Muscle of back (tissue), 11 donors: ENCODE results near the gene FOXP4. TPM values are rescaled to one million over a fixed set of nuclear protein-coding genes. Genes with fewer than 3 reads are reported as not detected.

Experiments
- DNase-seq, 3 donors: peaks; one replicate each; pipeline versions ENCODE4 v3.0.0 to v3.0.0-alpha.2; 2013
- polyA plus RNA-seq, 10 donors: library from polyadenylated mRNA; unstranded; fragments of 120-200 nt; gene quantifications; one replicate each; pipeline ENCODE4 v1.2.1, GENCODE V29; 2013; ENCODE audit not compliant: insufficient read length in 10 of 10

Gene FOXP4
- polyA plus RNA-seq, 10 donors, result 8.4 to 14.1 (median 12.3) TPM

DNA sequence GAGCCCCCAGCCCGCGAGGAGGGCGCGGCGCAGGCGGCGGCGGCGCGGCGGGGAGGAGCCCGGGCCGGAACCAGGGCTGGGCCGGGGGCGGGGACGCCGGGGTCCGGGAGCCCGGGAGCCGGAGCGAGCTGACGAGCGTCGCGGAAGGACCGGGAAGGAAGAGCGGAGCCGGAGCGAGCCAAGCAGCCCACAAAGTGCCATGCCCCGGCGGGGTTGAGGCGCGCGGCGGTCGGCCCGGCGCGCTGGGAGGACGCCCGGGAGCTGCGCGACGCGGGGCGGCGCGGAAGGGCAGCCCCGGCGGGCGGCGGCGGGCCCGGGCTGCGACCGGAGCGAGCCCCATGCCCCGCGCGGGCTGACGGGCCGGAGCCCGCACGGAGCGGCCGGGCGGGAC is 289 bp downstream of the FOXP4 start:
- peak in 2 of 3 donors; percentile 64 to 76 for DNase-seq

DNA sequence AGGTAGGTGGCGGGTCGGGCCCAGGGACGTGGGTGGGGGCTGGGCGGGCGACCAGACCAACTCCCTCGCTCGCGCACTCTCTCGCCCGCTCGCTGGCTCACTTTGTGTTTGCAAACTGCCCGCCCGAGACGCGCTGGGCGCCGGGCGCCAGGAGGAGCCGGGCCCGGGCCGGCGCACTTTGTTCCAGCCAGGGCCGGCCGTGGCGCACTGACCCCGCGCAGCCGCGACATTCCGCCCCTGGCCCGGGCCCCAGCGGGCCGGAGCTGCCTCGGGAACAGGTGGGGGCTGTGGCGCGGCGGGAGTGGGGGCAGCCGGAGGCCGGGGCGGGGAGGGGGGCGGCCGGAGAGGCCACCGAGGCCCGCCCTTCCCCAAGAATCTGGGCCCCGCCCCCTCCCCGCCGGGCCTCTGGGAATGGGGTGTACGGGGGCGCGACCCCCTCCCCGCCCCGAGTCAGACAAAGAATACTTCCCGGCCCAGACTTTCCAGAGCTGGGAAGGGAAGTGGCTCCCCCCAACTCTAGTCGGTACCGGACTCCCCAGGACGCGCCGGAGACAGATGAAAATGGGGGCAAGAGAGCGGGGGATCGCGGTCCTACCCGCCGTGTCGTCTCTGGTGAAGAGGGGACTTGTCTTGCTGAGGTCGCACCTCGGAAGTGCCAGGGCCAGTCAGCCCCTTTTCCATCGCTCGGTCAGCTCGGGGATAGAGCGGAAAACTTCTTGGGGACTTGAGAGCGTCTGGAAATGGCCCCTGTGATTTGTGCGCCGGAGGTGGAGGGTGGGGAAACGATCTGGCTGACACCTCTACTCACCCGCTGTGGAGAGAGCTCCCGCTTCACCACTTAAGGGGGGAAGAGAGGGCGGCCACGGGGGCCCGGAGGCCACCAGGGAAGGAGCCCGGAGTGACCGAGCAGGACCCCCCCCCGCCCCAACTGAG is 951 bp downstream of the FOXP4 start:
- DNase-seq, result peak in 2 of 3 donors; percentile 36 to 61

DNA sequence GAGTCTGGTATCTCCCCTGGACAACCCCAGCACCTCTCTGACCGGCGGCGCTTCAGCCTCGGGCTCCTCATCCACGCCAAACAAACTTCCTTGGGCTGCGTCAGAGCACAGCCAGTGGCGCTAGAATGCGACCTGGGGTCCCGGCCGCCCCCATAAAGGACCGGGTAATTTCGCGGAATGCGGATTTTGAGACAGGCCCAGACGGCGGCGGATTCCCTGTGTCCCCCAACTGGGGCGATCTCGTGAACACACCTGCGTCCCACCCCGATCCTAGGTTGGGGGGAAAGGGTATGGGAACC is 1.6 kb downstream of the FOXP4 start:
- peak in 1 of 3 donors; percentile 33 for DNase-seq

DNA sequence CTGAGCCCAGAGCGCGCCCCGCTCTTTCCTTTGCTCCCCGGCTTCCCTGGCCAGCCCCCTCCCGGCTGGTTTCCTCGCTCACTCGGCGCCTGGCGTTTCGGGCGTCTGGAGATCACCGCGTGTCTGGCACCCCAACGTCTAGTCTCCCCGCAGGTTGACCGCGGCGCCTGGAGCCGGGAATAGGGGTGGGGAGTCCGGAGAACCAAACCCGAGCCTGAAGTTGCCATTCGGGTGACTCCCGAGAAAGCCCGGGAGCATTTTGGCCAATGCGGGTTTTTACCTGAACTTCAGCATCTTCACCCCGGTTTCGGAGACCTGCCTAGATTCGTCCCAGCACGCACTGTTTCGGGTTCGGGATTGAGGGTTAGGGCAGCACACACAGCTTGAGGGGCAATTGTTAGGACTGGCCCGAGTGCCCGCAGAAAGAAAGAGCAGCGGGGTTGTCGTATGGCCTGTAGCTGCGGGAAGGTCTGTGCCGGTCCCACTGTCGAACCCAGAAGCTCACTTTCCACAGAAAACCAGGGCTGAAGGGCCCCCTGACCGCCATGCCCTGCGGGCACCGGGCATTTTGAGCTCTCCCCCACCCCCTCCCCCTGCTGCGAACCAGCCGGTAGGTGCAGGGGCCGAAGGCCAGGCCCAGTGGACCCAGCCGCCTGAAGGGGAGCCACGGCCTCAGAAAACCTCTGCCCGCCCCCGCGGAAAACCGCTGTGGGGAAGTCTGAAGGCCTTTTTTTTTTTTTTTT is 2.1 kb downstream of the FOXP4 start:
- DNase-seq, result no peak

DNA sequence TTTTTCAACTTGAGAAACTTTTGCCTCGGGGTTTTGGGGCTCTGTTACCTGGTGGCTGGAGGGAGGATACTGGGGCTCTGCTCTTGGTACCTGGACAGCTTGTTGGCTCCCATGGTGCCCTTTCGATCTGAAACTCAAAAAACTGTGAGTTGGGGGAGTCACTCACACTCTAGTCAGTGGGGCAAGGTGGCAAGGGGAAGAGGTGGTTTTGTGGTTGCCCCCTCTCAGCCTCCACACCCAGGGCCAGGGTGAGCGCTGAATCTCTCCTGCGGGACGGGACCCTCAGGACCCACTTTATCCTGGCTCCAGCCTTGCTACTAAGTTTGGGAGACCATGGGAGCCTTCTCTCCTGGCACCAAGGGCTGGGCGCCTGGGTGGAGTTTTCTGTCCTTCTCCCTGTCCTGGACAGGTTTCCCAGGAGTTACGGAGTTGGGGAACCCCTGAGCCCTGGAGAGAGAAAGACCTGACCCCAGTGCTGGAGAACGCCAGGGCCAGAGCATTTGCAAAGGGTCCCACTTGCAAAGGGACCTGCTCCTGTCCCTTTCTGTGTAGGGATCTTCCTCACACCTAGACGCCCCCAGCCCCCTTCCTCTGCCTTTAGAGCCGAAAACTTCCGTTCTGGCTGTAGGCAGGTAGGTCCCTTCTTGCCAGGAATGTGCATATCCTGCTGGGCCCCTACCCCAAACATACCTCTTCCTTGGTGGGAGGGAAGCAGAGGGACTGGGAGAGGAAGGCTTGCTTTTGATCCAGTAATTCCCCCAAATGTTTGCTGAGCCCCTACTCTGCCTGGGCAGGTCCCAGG is 2.9 kb downstream of the FOXP4 start:
- DNase-seq, result no peak

DNA sequence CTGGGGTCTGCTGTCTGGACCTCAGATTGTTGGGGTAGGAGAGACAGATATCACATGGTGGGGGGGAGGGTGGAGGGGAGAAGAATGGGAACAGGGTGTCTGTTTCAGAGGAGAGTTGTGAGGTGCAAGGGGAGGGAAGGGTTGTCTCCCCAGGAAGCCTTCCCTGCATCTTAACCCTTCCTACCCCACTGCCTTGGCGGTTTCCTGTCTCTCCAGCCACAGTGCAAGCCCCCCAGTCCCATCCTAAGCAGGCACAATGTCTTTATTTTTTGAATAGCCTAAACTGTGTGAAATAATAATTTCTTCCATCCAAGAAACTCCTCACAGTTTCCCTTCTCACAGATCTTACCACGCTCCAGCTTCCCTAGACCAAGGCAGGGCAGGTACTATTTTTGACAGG is 3.5 kb downstream of the FOXP4 start:
- DNase-seq, result no peak

DNA sequence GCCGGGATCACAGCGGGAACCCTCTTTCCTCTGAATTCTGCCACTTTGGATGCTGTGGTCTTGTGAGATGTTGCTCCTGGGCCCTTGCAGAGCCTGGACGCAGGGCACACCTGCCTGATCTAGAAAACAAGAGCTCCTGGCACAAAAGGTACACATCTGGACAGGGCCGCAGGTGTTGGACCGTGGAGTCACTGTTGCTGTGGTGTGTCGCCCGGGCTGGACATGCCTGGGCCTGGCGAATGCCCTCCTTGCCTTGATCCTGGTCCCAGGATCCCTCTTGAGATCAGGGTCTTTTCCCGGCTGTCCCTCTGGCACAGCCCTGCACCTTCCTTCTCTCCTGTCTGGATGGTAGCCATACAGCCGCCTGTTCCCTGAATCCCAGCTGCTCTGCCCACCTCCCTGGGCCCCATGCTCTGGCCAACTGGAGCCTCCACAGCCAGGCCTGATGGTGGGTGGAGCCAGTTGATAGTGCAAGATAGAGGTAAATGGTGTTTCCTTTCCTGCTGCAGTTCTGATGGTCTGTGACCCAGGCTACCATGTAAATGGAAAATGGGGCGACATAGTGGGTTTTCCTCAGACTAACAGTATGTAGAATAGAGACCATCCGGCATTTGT is 5.0 kb downstream of the FOXP4 start:
- no peak for DNase-seq

DNA sequence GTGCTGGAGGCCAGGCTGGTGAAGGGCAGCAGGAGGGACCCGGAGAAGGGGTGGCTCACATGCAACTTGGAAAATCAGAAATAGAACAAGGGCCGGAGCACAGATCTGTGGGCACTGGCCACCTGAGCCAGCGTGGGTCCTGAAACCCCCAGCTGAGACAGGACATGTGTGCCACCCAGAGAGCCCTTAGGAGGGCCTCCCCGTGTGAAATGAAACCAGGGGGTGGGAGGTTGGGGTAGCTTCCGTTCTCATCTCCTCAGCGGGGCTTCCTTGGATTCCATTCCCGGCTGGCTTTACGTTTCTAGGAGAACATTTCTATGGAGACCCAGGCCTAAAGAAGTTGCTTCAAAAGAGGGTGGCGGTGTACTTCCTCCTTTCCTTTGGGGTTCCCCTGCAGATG is 5.7 kb downstream of the FOXP4 start:
- no peak for DNase-seq

DNA sequence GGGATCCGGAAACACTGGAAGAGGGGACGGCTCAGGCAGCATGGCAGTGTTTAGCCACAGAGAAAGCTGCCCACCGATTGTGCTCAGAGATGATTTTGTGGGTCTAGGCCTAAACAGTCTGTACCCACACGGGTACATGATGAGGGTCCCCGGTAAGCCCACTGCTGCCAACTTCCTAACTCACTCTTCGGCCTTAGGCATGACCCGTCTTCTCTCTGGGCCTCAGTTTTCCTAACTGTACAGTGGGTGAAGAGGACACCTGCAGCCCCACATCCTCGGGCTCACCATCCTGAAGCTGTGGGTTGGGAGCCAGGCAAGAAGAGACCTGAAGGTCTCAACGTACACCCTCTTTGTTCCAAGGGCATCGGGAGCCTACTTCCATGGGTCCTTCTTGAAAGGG is 6.5 kb downstream of the FOXP4 start:
- DNase-seq, result no peak

DNA sequence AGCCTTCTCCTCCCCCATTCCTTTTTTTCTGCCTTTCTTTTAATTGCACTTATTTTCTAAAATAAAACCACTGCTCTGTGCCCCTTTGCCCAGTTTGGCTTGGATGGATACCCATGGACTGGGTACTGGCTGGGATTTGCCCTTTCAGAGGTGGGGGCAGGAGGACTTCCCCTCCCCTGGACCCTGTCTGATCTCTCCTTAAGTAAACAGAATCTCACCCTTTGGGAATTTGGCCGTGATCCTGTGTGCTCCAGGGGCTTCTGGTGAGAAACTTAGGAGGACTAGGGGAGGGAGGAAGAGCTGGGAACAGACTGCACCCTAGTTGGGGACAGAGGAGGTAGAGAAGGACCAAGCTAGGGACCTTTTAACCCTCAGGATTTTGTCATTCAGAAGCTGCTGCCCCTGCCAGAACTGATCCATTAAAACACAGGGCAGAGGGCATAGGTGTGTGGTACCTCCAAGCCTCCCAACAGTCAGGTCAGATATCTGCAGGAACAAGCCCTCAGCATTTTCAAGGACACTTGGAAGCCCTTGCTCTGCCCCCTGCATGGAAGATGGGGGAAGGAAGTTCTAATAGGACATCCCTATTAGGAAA is 7.3 kb downstream of the FOXP4 start:
- no peak for DNase-seq

DNA sequence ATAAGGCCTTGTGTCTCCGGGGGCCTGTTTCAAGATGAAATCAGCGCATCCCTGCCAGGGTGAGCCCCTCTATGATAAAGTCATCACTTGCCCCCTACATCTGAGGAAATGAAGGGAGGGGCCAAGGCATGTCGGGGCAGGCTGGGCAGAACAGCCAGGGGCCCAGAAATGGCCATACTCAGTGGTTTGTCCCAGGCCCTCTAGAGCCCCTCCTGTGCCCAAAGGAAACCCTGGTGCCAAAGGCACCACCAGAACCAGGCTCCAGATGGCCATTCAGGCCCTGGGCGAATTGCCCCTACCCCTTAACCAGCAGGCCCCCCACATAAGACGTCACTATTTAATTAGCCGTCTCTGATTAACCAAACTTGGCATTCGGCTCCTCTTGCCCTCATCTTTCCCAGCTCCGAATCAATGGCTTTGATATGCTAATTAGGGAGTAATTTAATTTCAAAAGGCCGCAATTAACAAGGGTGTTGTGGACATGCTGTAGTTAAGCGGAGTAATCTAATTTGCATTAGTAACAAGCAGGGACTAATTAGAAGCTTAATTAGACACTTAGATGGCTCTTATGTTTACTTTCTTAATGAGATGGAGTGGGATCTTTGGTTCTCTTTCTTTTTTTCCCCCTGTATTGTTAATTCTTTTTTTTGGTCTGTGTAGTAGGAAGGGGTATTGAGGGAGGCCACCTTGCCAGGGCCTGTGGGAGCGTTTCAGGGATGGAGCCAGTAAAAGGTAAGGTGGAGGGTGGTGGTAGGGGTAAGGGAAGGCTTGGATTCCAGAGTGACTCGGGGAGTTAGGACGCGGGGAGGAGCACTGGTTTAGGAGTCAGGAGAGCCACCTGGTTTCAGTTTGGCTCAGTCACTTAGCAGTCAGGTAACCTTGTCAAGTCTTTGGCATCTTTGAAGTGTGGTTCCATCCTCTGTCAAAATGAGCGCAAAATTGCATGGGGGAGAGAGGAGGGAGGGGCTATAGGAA is 9.4 kb downstream of the FOXP4 start:
- DNase-seq, result no peak

DNA sequence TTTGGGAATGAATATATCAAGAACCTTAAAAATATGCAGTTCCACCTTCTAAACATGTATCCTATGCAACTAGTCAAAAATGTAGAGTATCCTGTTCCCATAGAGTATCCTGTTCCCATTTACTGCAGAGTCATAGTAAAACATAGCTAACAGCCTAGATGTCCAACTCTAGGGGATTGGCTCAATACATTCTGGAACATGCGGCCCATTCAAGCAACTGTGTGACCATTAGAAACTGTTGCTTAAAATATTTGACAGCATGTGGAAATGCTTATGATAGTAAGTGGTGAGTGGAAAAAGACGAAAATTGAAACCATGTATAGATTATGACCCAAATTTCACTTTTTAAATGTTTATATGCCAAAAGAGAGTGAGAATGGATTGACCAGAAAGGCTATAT is 11.2 kb downstream of the FOXP4 start:
- peak in 1 of 3 donors; percentile 62 for DNase-seq

DNA sequence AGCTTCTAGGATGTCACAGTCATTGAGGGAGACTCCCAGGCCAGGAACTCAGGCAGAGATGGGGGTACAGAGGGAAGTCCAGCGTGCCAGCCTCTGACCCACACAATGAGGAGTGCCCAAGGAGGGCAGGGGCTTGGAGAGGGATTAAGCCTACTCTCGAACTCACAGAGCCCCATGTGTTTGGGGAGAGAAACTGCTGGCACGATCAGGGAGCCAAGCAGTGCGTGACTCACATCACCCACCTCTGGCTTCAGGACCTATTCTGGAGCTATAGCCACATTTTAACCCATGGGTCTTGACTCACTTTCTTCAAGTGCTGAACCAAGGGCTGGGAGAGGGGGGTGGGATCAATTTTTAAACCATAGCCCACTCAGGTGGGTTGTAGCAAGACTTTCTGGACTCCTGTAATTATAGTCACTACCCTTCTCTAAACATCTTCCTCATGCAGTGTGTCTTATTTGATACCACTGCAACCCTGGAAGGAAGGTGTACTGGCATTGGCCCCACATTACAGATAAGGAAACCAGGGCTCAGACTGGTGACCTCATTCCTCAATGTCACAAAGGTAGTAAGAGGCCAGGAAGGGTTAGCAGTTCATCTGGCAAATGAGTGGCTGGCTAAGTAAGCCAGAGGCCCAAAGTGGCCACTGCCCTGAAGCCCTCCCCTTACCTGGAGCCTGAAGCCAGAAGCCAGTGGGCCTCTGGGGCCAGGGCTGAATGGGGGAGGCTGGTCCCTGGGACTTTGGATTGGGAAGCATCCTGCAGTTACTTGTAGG is 12.0 kb downstream of the FOXP4 start:
- no peak for DNase-seq

DNA sequence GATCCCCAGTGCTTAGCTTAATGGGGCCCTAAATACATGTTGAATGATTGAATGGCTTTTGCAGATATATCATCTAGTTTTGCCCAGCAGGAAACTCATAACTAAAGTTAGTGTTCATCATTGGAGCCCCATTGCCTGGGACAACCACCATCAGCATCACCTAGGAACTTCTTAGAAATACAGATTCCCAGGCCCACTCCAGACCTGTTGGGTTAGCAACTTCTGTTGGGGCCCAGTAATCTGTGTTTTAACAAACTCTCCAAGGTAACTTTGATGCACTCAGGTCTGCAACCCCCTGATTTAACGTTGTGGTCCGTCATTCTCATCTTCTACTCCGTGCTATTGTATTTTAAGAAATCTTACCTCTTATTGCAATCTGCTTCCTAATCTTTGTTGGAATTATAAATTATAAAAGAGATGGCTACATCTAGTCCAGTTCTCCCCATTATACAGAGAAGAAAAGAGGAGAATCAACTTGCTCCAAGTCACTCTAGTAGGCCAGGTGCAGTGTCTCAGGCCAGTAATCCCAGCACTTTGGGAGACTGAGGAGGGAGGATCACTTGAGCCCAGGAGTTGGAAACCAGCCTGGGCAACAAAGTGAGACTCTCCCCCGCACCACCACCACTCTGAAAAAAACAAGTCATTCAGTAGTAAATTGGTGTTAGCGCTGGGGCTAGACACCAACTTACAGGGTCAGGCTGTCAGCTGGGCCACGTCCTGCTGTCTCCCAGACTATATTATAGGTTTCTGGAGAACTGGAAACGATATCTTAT is 13.7 kb downstream of the FOXP4 start:
- no peak for DNase-seq

DNA sequence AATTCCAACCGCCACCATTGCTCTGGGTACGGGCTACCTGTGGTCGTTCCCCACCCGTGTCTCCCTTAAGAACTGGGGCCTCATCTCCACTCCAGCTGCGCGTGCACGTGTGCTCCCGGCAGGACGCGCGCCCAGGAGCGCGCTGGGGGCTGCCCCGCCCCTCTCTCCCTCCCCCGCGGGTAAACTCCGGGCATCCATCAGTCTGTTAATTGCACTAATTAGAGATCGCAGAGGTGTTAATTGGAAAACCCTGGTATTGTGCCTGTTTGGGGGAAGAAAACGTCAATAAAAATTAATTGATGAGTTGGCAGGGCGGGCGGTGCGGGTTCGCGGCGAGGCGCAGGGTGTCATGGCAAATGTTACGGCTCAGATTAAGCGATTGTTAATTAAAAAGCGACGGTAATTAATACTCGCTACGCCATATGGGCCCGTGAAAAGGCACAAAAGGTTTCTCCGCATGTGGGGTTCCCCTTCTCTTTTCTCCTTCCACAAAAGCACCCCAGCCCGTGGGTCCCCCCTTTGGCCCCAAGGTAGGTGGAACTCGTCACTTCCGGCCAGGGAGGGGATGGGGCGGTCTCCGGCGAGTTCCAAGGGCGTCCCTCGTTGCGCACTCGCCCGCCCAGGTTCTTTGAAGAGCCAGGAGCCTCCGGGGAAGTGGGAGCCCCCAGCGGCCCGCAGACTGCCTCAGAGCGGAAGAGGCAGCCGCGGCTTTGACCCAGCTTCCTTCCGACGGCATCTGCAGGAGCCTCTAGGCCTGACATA is 14.4 kb downstream of the FOXP4 start:
- peak in 1 of 3 donors; percentile 48 for DNase-seq

DNA sequence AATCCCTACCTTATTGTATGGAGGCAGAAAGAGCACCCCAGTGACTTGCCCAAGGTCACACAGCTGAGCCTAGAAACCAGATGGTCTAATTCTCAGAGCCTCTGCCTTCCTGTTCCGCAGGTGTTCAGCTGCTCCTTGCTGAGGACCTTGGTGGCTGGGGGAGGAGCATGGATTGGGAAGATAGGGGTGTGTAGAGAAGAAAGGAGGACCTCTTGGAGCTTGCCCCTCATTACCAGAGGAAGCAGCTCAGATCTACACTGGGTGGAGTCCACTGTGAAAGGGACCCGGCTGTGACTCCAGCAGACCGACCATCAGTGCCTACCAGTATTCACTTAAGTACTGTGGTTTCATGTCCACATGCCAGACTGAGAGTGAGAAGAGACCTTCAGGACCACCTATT is 15.2 kb downstream of the FOXP4 start:
- no peak for DNase-seq

DNA sequence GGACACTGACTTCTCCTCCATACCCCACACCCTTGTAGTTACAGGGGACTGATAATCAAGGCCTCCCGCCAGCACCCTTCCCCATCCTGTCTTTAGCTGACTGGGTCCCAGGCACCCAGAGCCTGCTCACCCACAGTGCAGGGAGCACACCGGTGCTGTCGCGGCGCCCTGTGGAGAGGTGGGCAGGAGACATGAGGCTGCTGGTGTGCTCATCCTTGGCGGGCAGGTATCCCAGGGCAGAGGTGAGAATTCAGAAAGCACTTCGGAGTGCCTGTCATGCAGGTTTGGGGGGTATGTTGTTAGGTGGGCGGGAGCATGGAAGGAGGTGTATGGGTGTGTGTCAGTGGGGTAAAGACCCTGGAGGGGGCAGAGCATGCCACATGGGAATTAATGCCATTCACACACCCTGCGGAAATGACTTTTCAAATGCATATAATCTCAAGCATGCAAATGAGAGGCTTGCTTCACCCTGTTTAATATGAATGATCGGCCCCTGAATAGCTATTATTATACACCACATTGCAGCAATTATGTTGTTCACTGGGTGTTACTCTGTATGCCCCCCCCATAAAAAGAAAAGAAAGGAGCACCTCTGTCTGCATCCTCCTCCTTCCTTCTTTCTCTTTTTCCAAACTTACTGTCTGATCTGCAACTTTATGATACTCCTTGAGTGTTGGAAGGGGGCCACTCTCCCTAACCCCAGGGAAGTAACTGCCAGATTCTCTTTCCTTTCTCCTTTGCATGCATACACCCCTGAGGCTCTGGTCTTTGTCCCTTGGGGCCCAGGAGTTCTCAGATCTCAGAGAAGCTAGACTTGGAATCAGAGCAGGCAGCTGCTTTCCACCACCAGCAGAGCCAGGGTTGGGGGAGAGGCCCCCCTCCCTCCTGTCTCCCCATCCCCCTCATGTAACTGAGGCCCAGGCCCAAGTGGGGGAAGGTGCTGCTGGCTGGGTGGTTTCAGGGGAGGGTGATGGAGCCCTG is 16.0 kb downstream of the FOXP4 start:
- DNase-seq, result no peak
